ENCODE results near the gene REM1. TPM values are rescaled to one million over a fixed set of nuclear protein-coding genes. Genes with fewer than 3 reads are reported as not detected.

REM1 gene
- total RNA-seq, 1 donor from 2014 or later, result 2.3 TPM

GRCh38 chr20:31476643-31477215 is 1.6 kb downstream of the REM1 start:
- ATAC-seq (no peak), DNase-seq (no peak)
- intact Hi-C loops (cut with DNase I), result no loop called here
- H3K27me3 ChIP-seq (ENCODE audit: low read depth), result peaks cover 24% of the 10 kb centered on the region
- no peaks in the 10 kb centered on the region for H3K9me3 ChIP-seq
- peak overlapping the region; percentile 51 for H3K4me3 ChIP-seq
- no peak for TF ChIP-seq CTCF (IDR thresholded peaks at IDR 0.05)
- no peak overlapping the region for H3K27ac ChIP-seq
- H3K36me3 ChIP-seq, result no peaks in the 10 kb centered on the region
- peaks cover 12% of the 10 kb centered on the region for H3K4me1 ChIP-seq

- no peaks in the 10 kb centered on the region for H3K9me3 ChIP-seq
- no peak for TF ChIP-seq CTCF (IDR thresholded peaks at IDR 0.05)
- H3K4me1 ChIP-seq, result peaks cover 4% of the 10 kb centered on the region
- DNase-seq (no peak), ATAC-seq (peak in 1 of 2 donors; percentile 6)
- no peak overlapping the region for H3K4me3 ChIP-seq
- peaks cover 21% of the 10 kb centered on the region for H3K27me3 ChIP-seq (ENCODE audit: low read depth)
- H3K27ac ChIP-seq, result no peak overlapping the region
- intact Hi-C loops (cut with DNase I), result no loop called here
- no peaks in the 10 kb centered on the region for H3K36me3 ChIP-seq
These were observed 8.9 kb downstream of the REM1 start for GRCh38 chr20:31484001-31484400.

- DNase-seq (peak; percentile 51), ATAC-seq (peak; percentile 59 to 70)
- intact Hi-C loops (cut with DNase I), result no loop called here
- H3K36me3 ChIP-seq, result no peaks in the 10 kb centered on the region
- H3K27me3 ChIP-seq (ENCODE audit: low read depth), result peaks cover 21% of the 10 kb centered on the region
- peak overlapping the region; percentile 6 for H3K4me3 ChIP-seq
- peaks cover 4% of the 10 kb centered on the region for H3K4me1 ChIP-seq
- no peaks in the 10 kb centered on the region for H3K9me3 ChIP-seq
- H3K27ac ChIP-seq, result peak overlapping the region; percentile 76
- TF ChIP-seq CTCF (IDR thresholded peaks at IDR 0.05), result no peak
These were observed 10.6 kb downstream of the REM1 start for GRCh38 chr20:31485450-31486339.

GRCh38 chr20:31488115-31488514 is 13.0 kb downstream of the REM1 start:
- no peak for DNase-seq
- no peaks in the 10 kb centered on the region for H3K9me3 ChIP-seq
- peaks cover 25% of the 10 kb centered on the region for H3K27me3 ChIP-seq (ENCODE audit: low read depth)
- no peaks in the 10 kb centered on the region for H3K36me3 ChIP-seq
- TF ChIP-seq CTCF (IDR thresholded peaks at IDR 0.05), result no peak
- intact Hi-C loops (cut with DNase I), result no loop called here
- no peak overlapping the region for H3K27ac ChIP-seq
- ATAC-seq, result no peak
- no peak overlapping the region for H3K4me3 ChIP-seq
- H3K4me1 ChIP-seq, result peaks cover 4% of the 10 kb centered on the region

- Histone ChIP-seq H3K9me3 (no peaks in the 10 kb centered on the region), H3K36me3 (no peaks in the 10 kb centered on the region), H3K4me3 (no peak overlapping the region), H3K4me1 (peaks cover 4% of the 10 kb centered on the region), H3K27ac (no peak overlapping the region), H3K27me3 (ENCODE audit: low read depth) (peaks cover 21% of the 10 kb centered on the region)
- no peak for ATAC-seq
- no peak for DNase-seq
- intact Hi-C loops (cut with DNase I), result no loop called here
- TF ChIP-seq CTCF (IDR thresholded peaks at IDR 0.05), result no peak
These were observed 14.1 kb downstream of the REM1 start for GRCh38 chr20:31489152-31489551.
